ENCODE results near the gene CDK2. TPM values are rescaled to one million over a fixed set of nuclear protein-coding genes. Genes with fewer than 3 reads are reported as not detected.

Gene CDK2
- polyA plus RNA-seq, 1 donor (not counting 4 experiments of a cell fraction or from before 2014, with no cell fraction given) = 49.3 TPM

DNA sequence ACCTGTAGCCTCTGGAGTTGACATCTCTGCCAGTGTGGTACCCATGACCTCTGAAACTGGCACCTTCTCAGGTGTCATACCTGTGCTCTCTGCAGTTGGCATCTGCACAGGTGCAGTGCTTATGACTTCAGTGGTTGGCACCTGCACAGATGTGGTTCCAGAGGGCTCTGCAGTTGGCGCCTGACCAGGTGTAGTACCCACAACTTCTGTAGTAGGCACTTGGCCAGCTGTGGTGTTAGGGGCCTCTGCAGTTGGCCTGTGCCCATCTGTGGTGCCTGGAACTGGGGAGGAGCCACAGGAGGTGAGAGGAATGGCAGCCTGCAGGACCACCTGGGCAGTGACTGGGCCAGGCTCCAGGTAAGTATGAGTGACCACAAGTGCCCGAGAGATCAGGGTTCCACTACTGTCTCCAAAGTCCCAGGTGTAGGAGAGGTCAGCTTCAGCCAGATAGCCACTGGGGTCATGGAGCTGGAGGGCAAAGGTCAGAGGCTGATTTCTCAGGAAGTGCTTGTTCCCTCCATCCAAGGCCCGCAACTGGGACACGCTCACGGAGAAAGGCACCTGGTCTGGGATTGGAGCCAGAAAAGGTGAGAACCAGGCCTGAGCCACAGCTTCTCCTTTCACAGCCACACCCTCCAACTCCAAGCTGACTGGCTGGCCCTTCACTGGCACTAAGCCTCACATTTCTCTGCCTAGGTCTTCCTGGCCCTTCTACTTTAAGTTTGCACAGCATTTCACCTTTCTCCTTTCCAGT lies 9.3 kb upstream of the CDK2 start:
- Histone ChIP-seq H3K4me1 (ENCODE audit: control insufficient read depth, extremely low read depth, insufficient read depth, low read length) (peaks cover 24% of the 10 kb centered on the region), H3K4me2 (ENCODE audit: control insufficient read depth, extremely low read depth, insufficient read depth, low read depth, low read length) (no peak overlapping the region), H3K27me3 (ENCODE audit: control insufficient read depth, extremely low read depth, insufficient read depth, low read length) (no peaks in the 10 kb centered on the region), H4K20me1 (ENCODE audit: control insufficient read depth, extremely low read depth, insufficient read depth, low read length) (peaks cover 4% of the 10 kb centered on the region), H3K4me3 (ENCODE audit: control insufficient read depth in 2 of 3, extremely low read depth in 1 of 3, insufficient read depth in 2 of 3, low read depth in 1 of 3, low read length in 3 of 3) (no peak overlapping the region), H2AFZ (ENCODE audit: control insufficient read depth, low read length) (no peak overlapping the region), H3K79me2 (ENCODE audit: control insufficient read depth, insufficient read depth, low read length) (no peaks in the 10 kb centered on the region), H3K27ac (ENCODE audit: control insufficient read depth, insufficient read depth, low read length) (no peak overlapping the region), H3K36me3 (ENCODE audit: control insufficient read depth in 2 of 2, extremely low read depth in 1 of 2, insufficient read depth in 2 of 2, low read length in 2 of 2) (peaks cover 19 to 22% of the 10 kb centered on the region in 2 experiments), H3K9me3 (ENCODE audit: control insufficient read depth, low read depth, low read length) (no peaks in the 10 kb centered on the region), H3K9me1 (ENCODE audit: control insufficient read depth, extremely low read depth, insufficient read depth, low read length) (peaks cover 3% of the 10 kb centered on the region), H3K9ac (ENCODE audit: control insufficient read depth, extremely low read depth, insufficient read depth, low read length) (no peak overlapping the region)
- dilution Hi-C loops (cut with MboI; ENCODE audit: extremely low pct_ligation_motif_present, low sequenced_read_pairs) = no loop called here
- TF ChIP-seq CTCF (optimal IDR thresholded peaks at IDR 0.05 in 1 of 3, IDR thresholded peaks at IDR 0.05 in 1 of 3, conservative IDR thresholded peaks at IDR 0.05 in 1 of 3; ENCODE audit: extremely low read depth in 1 of 3, insufficient read depth in 2 of 3, low read length in 3 of 3) = no peak
- no peak for TF ChIP-seq EZH2 (IDR thresholded peaks at IDR 0.05; ENCODE audit: low read length)
- FAIRE-seq = no peak
- no peak for DNase-seq (ENCODE audit: low read depth, low spot score)

DNA sequence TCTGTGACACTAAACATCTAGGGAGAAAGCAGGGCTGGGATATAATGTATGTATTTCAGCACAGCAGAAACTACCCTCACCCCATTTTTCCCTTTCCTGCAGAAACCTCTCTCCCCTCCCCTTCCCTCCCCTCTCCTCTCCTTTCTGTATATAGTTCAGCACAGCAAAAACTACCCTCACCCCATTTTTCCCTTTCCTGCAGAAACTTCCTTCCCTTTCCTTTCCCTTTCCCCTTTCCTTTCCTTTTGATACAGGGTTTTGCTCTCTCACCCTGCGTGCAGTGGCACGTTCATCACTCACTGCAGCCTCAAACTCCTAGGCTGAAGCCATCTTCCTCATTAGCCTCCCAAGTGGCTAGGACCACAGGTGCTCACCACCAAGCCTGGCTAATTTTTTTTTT lies 2.9 kb upstream of the CDK2 start:
- H3K79me2 ChIP-seq (ENCODE audit: control insufficient read depth, insufficient read depth, low read length) = peaks cover 12% of the 10 kb centered on the region
- no peaks in the 10 kb centered on the region for H3K9me1 ChIP-seq (ENCODE audit: control insufficient read depth, extremely low read depth, insufficient read depth, low read length)
- H3K4me2 ChIP-seq (ENCODE audit: control insufficient read depth, extremely low read depth, insufficient read depth, low read depth, low read length) = no peak overlapping the region
- dilution Hi-C loops (cut with MboI; ENCODE audit: extremely low pct_ligation_motif_present, low sequenced_read_pairs) = no loop called here
- DNase-seq (ENCODE audit: low read depth, low spot score) = no peak
- no peak overlapping the region for H3K4me3 ChIP-seq (ENCODE audit: control insufficient read depth in 2 of 3, extremely low read depth in 1 of 3, insufficient read depth in 2 of 3, low read depth in 1 of 3, low read length in 3 of 3)
- no peaks in the 10 kb centered on the region for H3K9me3 ChIP-seq (ENCODE audit: control insufficient read depth, low read depth, low read length)
- H3K9ac ChIP-seq (ENCODE audit: control insufficient read depth, extremely low read depth, insufficient read depth, low read length) = no peak overlapping the region
- peaks cover 0 to 7% of the 10 kb centered on the region in 2 experiments for H3K36me3 ChIP-seq (ENCODE audit: control insufficient read depth in 2 of 2, extremely low read depth in 1 of 2, insufficient read depth in 2 of 2, low read length in 2 of 2)
- no peaks in the 10 kb centered on the region for H3K27me3 ChIP-seq (ENCODE audit: control insufficient read depth, extremely low read depth, insufficient read depth, low read length)
- H2AFZ ChIP-seq (ENCODE audit: control insufficient read depth, low read length) = no peak overlapping the region
- peaks cover 12% of the 10 kb centered on the region for H3K4me1 ChIP-seq (ENCODE audit: control insufficient read depth, extremely low read depth, insufficient read depth, low read length)
- FAIRE-seq = no peak
- no peak overlapping the region for H3K27ac ChIP-seq (ENCODE audit: control insufficient read depth, insufficient read depth, low read length)
- no peaks in the 10 kb centered on the region for H4K20me1 ChIP-seq (ENCODE audit: control insufficient read depth, extremely low read depth, insufficient read depth, low read length)
- TF ChIP-seq CTCF (optimal IDR thresholded peaks at IDR 0.05 in 1 of 3, IDR thresholded peaks at IDR 0.05 in 1 of 3, conservative IDR thresholded peaks at IDR 0.05 in 1 of 3; ENCODE audit: extremely low read depth in 1 of 3, insufficient read depth in 2 of 3, low read length in 3 of 3) (no peak), EZH2 (IDR thresholded peaks at IDR 0.05; ENCODE audit: low read length) (no peak)

Data from keratinocyte (primary cell).